Effector CD8-positive, alpha-beta T cell (primary cell): ENCODE data around the gene SMO.
"Not testable (repeated sequence)": the region's sequence is repeated elsewhere in the genome, so short reads cannot be mapped to it uniquely, and the experiment has no call there.

Experiments used
- DNase-seq: peaks from one replicate; lab custom pipeline; 2025; lab: John Stamatoyannopoulos, UW

SMO gene

GRCh38 chr7:129169686-129170440 is 18.6 kb upstream of the SMO start:
- DNase-seq = no peak

- no peak for DNase-seq
These were observed 17.9 kb upstream of the SMO start for GRCh38 chr7:129170441-129171021.

DNA sequence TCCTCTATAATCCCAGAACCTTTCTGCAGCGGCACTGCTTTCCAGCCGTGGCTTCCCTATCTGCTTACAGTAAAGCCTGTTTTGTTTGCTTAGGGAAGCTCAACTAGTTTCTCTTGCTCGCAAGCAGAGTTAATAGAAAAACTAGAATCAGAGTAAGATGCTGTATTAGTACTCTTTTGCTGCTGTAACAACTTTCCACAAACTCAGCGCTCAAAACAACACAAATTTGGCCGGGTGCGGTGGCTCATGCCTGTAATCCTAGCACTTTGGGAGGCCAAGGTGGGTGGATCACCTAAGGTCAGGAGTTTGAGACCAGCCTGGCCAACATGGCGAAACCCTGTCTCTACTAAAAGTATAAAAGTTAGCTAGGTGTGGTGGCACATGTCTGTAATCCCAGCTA is 14.6 kb upstream of the SMO start:
- DNase-seq = not testable (repeated sequence)

DNA sequence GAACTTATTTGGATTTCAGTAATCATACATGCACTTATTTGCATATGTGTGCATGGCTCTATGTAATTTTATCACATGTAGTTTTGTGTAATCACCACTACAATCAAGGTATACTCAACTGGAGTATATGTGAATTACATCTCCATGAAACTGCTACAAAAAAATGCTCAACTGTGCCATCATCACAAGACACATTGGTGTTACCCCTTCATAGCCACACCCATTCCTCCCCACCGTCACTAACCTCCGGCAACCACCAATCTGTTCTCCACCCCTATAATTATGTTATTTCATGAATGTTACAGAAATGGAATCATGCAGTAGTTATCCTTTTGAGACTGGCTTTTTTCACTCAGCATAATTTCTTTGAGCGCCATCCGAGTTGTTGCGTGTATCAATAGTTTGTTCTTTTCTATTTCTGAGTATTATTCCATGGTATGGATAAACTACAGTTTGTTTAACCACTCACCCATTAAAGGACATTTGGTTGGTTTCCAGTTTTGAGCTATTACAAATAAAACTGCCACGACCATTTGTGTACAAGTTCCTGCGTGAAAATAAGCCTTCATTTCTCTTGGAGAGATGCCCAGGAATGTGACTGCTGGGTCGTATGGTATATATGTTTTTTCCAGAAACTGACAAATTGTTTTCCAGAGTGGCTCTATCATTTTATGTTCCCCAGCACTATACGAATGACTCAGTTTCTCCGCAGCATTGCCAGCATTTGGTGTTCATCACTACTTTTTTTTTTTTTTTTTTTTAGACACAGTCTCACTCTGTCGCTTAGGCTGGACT is 11.3 kb upstream of the SMO start:
- no peak for DNase-seq

- no peak for DNase-seq
These were observed 3.3 kb upstream of the SMO start for GRCh38 chr7:129184981-129185670.

- no peak for DNase-seq
These were observed 1.6 kb upstream of the SMO start for GRCh38 chr7:129186749-129187260.

GRCh38 chr7:129187681-129188371 is 607 bp upstream of the SMO start:
- no peak for DNase-seq

DNA sequence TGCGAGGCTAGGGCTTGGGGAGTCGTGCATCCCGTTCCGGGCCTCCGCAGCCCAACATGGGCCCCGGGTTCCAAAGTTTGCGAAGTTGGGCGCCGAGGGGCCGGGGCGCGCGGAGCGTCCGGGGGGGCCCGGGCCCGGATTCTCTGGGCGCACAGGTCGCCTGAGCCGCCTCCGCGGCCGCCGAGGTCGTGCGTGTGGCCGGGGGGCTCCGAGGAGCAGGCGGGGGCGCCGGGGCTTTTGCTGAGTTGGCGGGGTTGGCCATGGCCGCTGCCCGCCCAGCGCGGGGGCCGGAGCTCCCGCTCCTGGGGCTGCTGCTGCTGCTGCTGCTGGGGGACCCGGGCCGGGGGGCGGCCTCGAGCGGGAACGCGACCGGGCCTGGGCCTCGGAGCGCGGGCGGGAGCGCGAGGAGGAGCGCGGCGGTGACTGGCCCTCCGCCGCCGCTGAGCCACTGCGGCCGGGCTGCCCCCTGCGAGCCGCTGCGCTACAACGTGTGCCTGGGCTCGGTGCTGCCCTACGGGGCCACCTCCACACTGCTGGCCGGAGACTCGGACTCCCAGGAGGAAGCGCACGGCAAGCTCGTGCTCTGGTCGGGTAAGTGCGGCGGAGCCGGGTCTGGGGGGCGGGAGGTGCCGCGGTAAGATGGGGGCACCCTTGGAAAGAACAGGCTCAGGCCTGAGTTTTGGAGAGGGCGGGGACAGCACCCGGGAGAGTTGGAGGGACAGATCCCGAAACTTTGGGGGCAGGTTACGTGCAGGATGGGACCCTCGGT is 643 bp downstream of the SMO start:
- DNase-seq = no peak

DNA sequence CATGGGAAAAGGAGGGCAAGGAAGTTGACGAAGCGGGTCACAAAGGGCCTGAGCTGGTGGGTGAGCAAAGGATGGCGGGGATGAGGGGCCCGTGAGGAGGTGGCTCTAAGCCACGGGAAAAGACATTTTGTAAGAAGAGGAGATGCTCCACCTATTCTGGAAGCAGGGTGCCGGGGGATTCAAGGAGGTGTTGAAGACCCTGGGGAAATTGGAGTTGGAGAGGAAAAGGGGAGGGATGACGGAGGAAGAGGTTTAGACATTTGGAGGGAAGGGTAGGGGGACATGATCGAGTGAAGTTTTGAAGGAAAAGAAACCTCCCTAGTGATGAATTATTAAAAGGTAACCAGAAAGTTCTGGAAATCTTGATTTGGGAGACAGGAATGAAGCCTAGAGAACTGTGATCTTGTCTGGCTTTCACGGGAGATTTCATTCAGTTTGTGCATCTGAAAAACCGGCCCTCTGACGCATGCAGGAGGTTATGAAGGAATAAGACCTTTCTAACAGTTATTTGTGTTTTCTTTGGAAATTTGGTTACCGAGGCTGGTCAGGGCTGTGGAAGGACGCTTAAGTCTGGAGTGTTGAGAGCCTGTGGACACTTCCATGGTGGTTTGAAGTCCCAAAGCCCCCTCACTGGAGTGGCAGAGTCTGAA is 1.4 kb downstream of the SMO start:
- no peak for DNase-seq

DNA sequence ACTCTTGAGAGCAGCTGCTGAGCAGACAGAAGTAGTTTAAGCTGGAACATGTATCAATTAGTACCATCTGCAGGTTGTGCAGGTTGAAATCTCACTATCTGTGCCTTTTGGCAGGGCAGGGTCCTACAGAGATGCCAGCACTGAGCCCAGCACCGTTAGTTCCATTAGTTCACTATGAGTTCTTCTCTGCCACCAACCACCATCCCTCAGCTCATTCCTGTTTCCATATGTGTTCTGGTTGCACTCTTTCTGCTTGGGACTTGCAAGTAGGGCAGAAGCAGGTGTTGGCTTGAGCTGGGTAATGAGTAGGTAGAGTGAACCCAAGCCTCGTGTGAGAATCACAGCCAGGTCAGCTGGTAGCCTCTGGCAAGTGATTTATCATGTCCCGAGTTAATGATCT is 2.8 kb downstream of the SMO start:
- DNase-seq = no peak

- DNase-seq = no peak
These were observed 5.5 kb downstream of the SMO start for GRCh38 chr7:129193892-129194291.

DNA sequence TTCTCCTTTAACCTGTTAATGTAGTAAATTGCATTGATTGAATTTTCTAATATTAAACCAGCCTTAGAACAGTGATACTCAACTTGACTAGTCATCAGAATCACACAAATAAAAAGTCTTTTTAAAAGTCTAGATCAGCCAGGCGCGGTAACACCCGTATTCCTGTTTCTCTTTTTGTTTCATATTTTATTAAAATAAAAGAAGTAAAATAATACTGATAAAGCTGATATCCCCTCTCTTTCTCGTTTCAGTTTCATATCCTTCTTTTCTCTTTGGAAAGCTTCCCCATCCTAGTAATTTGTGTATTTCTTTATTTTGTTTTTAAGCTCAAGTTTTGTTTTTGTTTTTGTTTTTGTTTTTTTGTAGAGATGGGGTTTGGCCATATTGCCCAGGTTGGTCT is 9.3 kb downstream of the SMO start:
- DNase-seq = no peak

DNA sequence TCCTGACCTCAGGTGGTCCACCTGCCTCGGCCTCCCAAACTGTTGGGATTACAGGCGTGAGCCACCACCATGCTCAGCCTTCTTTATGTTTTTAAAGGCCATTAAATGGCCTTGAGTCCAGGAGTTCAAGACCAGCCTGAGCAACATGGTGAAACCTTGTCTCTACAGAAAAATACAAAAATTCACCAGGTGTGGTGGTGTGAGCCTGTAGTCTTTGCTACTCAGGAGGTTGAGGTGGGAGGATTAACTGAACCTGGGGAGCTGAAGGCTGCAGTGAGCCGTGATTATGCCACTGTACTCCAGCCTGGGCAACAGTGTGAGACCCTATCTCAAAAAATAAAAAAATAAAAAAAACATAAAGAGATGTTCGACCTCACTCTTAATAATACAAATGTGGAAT is 11.0 kb downstream of the SMO start:
- DNase-seq = no peak

- no peak for DNase-seq
These were observed 13.8 kb downstream of the SMO start for GRCh38 chr7:129202058-129202777.

- no peak for DNase-seq
These were observed 14.8 kb downstream of the SMO start for GRCh38 chr7:129203050-129203741.

- no peak for DNase-seq
These were observed 16.8 kb downstream of the SMO start for GRCh38 chr7:129205126-129205818.

DNA sequence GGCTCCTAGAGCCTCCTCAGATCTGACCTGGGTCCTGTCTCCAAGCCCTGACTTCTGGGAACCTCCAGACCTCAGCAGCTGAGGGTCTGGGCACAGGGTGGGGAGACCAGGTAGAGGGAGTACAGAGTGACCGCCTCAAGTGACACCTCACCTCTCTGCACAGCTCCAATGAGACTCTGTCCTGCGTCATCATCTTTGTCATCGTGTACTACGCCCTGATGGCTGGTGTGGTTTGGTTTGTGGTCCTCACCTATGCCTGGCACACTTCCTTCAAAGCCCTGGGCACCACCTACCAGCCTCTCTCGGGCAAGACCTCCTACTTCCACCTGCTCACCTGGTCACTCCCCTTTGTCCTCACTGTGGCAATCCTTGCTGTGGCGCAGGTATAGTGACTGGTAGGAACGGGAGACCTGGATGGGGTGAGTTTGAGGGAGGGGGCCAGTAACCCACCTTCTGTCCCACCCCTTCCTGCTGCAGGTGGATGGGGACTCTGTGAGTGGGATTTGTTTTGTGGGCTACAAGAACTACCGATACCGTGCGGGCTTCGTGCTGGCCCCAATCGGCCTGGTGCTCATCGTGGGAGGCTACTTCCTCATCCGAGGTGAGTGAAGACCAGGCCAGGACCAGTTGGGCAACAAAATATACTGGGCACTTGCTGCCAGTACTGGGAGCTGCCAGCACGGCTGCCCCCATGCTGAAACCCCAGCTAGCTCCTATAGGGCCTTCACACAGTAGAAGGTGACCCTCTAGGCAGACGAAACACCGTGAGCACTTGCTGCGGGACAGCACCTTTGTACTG is 17.8 kb downstream of the SMO start:
- no peak for DNase-seq

GRCh38 chr7:129208667-129209066 is 20.2 kb downstream of the SMO start:
- DNase-seq = no peak
